NCI-H2029 (cell line): ENCODE results near the gene GCH1.
"Not testable (repeated sequence)": the region's sequence is repeated elsewhere in the genome, so short reads cannot be mapped to it uniquely, and the experiment has no call there.

Source experiments
- DNase-seq: peaks from one replicate; lab custom pipeline; 2025; lab: John Stamatoyannopoulos, UW

The GCH1 gene

DNA sequence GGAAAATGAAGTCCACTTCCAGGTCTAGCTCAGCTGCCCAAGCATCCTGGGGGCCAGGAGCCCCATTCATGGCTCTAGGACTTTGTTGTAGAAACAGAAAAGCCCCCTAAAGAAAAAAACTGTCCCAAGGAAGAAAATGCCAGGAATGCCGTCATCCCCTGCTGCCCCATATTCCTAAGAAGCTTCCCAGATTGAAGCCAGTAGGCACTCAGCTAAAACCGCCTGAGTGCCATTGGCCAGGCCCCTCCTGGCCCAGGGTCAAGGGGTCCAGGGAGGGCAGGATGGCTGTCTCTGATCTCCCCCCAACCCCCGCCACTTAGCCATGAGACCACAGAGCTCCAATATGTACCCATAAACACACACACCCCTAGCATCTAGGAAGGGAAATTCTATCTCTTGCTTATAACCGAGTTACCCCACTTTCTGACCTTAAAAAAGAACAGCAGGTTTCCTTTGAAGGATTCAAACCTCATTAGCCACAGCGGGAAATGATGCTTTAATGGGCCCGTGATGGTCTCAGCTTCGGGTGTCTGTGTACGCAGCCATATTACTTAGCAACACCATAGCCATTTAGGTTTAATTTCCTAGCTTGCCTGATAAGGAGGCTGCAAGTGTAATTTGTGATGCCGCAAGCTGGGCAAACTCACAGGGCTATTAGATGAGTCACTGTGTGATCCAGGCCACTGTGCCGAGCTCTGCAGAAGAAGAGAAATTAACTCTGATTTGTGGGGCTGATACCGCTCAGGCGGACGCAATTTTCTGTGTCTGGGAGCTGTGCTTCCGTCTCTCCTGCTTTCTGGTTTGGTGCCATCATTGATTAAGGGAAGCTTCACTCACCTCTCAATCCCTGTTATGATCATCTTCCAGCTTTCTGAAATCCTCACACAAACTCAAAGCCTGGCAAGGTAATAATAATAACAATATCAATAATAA is 84.2 kb downstream of the GCH1 start:
- DNase-seq, result no peak

DNA sequence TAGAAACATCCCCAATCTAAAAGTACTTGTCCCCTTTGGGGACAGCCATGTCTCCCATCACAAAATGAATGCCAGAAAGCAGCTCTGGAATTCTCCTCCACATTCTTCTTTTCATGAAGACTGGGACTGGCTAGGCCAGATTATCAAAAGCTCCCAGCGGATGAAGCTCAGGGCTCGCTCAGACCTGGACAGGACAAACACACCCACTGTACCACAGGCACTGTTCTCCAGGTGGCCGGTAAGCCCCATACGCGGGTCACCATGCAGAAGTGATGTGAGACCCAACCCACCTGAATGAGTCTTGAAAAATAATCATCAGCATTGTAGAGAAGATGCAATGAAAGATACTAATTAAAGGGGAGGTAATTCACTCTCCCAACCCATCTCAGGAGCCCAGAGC is 85.1 kb downstream of the GCH1 start:
- no peak for DNase-seq

DNA sequence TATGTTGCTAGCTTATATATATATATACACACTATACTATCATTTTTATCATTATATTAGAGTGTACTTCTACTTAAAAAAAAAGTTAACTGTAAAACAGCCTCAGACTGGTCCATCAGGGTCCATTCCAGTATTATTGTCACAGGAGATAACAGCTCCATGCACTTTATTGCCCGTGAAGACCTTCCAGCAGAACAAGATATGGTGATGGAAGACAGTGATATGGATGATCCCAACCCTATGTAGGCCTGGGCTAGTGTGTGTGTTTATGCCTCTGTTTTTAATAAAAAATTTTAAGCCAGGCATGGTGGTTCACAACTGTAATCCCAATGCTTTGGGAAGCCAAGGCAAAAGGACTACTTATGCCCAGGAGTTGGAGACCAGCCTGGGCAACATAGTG is 86.2 kb downstream of the GCH1 start:
- DNase-seq, result no peak

DNA sequence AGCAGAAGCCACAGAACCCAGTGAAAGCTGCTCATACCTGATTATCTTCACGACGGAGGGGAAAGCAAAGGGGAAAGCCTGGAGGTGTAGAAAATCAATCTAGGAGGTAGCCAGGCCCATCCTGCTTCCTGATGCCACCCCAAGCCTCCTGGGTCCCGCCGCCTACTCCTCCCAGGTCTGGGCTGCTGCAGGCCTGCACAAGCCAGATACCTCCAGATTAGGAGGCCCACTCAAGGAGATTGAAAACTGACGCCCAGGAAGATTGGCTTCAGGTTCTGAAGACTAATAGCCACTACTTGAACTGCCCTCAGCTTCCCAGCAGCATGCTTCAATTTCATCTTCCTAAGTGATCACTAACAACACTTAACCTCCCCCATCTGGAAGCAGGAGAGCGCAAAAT is 87.1 kb downstream of the GCH1 start:
- DNase-seq, result no peak

DNA sequence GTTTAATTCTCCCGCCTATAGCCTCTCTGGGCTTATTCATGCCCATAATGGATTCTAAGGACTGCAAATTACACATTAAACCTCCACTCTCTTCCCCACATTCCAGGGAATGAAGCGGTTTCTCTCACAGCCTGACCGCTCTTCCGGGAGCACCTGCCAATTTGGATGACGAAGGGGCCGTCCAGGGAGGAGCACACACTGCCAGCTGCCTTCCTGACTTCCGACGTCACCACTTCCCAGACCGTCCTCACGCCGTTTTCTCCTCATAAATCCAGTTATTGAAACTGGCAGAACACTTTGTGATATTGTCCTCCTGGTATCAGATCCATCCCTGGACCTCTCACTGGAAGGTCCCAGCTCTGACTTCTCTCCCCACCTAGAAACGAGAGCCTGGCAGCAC is 87.6 kb downstream of the GCH1 start:
- peak; percentile 81 for DNase-seq

DNA sequence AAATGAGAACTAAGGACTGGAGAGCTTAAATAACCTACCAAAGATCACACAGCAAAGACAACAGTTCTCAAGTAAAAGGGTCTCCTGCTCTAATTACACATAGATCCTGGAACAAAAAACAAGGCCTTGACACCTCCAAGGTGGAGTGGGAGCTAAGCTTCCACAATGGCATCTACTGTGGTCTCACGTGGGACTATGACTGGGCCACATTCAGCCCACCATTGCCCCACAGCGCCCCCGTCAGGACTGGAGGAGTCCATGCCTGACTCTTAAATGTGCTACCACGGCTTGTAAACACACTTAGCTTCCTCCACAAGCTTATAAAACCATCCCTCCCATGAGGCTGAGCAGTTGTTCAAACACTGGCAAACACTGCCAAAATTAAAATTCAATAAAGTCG is 88.5 kb downstream of the GCH1 start:
- DNase-seq, result peak; percentile 33

DNA sequence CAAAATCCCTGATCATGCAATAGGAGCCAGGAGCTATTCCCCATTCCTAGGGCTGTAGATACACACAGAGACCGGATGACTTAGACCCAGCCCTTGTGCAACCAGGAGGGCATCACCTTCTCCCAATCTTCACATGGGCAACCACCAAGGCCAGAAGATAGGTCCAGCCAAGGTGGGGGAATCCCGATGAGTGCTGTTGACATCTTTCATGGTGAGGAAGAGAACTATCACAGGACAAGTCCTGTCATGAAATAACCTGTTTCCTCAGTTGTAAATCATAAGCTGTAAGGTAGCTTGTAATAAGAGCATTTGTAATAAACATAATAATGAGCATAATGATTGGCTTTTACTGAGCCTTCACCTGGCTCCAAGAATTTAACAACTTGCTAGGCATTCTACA is 89.5 kb downstream of the GCH1 start:
- no peak for DNase-seq

DNA sequence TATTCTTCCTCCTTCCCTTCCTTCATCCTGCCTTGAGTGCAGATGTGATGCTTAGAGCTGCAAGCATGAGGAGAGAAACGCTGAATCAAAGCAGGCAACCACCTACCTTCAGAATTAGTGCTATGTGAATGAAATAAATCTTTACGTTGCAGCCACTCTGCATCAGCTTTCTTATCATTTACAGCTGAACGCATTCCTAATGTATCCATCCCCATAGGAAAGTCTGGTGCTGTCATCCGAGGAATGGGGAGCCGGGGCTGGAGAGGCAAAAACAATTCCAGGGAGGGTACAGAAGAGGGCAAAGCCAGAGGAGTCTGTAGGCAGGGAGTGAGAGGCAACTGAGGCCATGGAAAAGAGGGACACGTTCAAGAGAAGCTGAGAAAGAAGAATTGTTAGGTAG is 90.0 kb downstream of the GCH1 start:
- DNase-seq, result no peak

DNA sequence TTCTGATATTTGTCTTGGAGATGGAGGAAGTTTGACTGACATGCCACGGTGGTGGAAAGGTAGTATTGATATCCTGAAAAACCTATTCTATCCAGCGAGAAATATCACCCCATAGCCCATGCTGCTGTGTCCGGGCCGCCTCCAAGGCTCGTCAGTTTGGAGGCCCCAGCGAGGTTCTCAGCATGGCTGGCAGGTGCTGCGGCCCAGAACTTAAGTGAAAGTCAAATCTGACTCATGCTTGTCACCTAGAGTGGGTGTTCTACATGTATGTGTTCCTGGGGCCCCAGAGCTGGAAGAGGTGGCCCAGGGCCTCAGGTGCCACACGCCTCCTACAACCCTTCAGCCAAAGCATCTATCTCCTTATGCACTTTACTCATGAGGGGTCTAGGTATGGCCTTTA is 92.9 kb downstream of the GCH1 start:
- no peak for DNase-seq

DNA sequence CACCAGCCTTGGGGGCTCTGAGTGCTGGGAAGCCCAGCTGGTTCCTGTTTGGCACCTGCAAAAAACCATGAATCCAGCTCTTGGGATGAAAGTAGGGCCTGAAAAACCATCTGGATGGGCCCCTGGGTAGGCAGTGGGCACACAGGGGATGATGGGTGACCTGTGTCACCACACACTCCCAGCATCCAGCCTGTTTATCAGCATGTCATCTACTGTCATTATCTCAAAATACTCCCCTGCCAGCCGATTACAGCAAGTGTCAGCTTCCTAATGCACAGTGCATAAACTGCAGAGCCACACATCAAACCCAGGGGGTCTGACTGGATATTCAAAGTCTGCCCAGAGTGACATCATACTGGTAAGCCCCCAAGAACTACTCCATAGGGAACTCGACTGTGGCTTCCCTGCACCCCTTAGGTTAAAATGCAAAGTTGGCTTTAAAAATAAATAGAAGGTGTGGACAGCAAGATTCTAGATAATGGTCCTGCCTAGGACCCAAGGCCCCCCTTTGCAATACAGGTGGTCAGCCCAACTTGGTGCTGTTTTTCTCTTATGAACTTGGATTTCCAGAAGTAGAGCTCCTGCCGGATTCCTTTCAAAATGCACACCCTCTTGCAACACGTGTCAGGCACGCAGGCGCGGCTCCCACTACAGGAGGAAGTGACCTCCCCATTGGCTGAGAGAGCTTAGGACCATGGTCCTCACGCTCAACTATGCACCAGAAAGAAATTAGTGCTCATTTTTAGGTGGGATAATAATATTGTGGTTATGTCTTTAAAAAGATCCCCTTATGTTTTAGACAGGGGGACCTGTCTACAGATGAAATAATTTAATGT is 94.1 kb downstream of the GCH1 start:
- DNase-seq, result no peak

DNA sequence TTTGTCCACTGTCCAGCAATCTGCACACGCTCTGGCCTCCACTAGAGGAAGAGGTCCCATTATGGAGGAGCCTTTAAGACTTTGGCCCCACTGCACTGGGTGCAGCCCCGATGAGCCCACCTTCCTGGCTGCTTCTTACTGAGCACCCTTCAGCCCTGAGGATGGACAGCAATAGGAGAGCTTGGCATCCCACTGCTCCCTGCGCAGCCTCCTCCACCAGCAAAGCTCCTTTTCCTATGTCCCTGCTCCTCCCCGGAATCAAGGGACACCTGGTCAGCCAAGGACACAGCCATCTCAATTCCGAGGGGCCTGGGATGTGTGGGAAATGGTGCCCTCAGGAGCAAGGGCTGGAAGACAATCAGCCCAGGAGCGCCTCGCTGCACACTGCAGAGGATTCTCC is 94.7 kb downstream of the GCH1 start:
- no peak for DNase-seq

DNA sequence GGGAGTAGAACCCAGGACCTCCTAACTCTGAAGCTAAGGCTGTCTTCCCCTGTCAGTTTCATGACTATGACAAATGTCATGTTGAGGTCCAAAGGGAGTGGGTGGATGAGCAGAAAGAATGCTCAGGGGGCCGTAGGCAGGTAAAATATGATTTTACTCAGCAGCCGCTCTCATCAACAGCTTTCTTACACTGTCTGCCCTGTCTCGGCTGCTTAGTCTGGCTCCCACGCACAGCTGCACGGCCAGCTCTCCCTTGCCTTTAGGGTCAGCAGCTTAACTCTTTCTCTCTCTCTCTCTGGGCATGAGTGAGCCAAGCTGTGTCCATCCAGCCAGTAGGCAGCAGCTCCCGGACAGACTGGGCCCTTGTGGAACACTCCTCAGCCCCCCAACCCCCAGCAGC is 95.2 kb downstream of the GCH1 start:
- no peak for DNase-seq

DNA sequence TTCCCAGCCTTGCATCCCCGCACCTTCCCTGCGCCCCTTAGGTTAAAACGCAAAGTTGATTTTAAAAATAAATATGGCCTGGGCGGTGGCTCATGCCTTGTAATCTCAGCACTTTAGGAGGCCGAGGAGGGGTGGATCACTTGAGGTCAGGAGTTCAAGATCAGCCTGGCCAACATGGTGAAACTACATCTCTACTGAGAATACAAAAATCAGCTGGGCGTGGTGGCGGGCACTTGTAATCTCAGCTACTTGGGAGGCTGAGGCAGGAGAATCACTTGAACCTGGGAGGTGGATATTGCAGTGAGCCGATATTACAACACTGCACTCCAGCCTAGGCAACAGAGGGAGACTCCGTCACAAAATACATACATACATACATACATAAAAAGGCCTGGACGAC is 96.0 kb downstream of the GCH1 start:
- no peak for DNase-seq

DNA sequence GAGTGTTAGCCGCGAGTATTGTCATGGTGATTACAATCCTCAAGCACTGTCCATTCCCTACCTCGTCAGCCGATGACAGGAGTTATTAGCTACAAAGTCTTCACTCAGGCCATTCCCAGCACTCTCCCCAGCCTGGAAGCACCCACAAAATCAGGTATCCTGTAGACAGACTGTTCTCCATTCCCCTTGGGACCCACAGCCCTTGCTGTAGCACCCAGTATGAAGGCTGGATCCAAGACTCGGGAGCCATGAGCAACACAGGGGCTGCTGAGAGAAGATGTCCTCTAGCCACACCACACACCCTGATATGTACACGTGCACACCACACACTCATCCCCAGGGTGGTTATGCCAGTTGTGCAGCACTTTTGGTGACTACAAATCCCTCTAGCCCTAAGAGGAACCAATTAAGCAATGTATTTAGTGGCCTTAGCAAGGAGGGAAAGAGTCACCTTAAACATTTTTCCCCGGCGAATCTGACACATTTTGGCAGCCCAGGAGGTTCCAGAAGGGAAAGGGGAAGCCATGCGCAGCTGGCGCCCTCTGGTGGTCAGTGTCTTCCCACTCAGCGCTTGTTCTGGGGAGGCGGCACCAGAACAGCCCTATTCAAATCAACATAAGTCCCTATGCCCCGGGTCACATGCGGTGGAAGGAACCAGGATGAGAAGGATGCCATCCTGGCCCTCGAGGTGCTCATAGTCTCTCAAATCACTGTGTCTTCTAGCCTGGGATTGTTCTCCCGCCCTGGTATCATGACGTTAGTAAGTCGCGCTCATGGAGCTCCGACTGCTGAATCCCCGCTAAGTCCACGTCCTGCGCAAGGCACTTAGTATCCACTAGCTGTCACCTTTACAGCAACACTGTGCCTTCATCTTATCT is 96.9 kb downstream of the GCH1 start:
- DNase-seq, result peak; percentile 77

DNA sequence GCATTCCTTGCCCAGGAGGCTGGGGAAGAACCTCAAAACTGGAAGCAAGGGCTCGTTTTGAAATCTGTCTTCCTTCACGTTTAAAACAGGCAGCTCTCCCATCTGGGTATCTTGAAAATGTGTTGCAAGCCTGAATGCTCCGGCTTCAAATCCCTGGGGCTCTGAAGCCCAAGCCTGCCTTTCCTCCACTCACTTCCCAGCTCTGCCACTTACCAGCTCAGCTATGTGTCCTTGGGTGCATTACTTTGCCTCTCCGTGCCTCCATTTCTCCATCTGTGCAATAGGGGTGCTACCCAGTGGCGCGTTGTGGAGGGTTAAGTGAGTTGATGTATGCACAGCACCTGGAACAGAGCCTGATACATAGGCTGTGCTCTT is 97.6 kb downstream of the GCH1 start:
- no peak for DNase-seq

DNA sequence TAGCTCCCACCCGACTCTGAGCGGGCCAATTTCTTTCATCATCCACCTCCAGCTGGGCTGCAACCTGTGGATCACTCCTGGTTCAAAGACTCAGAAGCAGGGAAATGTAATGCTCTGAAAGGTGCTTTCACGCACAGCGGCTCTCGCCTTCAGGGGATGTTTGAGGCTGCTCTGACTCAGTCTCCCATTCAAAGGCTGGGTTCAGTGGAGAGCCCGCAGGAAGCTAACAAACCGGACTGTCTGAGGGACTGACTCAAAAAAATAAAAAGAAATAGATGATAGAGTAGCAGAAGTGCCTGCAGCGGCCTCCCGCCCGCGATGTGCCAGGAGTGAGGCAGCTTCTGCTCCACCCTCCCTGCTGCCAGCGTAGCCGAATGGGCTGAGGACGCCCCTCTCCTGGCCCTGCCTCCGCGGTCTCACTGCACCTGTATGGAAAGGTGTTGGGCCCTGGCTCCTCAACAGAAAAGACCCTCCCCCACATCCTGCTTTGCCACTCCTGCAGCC is 98.0 kb downstream of the GCH1 start:
- no peak for DNase-seq

DNA sequence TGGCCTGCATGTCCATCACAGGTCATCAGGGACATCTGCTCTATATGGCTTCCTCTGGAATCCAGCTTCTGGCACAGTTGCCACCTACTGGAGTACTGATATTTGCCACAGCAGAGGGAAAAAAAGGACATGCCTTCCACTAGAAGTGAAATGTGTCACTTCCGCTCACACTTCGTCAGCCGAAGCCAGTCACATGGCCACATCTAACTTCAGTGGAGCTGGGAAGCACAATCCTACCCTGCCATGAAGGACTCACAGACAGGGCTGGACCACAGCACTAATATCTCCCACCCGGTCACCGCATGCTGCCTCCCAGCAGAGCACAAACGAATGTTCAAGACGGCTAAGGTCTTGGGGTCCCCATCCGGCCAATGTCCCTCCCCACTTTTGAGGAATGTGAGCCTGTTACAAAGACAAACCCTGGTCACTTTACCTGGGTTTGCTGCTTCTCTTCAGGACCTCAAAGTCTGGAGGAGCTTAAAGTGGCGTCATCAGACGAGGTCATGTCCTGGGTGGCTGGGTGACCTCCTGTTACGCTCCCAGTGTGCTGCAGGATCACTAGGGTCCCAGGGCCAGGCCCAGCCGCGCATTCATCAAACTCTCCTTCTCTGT is 98.6 kb downstream of the GCH1 start:
- DNase-seq, result no peak

DNA sequence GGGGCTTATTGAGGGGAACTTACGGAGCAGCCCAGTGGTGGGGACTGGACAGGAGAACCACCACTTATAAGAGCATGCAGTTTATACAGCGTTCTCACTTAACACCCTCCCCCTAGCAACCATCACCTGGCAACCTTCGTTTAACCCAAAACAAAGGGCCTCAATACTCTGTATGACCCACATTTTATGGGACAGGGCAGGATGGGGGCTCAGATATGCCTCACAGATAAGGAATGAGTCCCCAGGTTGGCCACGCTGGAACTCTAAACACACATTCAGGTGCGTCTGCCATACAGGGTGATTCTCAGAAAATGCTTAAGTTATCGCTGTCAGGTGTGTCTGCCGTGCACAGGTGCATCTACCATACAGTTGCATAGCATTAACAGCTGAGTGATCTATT is 99.2 kb downstream of the GCH1 start:
- no peak for DNase-seq

DNA sequence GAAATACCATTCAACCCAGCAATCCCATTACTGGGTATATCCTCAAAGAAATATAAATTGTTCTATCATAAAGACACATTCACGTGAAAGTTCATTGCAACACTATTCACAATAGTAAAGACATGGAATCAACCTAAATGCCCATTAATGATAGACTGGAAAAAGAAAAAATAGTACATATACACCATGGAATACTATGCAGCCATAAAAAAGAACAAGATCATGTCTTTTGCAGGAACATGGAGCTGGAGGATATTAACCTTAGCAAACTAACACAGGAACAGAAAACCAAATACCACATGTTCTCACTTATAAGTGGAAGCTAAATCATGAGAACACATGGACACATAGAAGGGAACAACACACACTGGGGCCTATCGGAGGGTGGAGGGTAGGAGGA is 101.1 kb downstream of the GCH1 start:
- DNase-seq, result not testable (repeated sequence)

DNA sequence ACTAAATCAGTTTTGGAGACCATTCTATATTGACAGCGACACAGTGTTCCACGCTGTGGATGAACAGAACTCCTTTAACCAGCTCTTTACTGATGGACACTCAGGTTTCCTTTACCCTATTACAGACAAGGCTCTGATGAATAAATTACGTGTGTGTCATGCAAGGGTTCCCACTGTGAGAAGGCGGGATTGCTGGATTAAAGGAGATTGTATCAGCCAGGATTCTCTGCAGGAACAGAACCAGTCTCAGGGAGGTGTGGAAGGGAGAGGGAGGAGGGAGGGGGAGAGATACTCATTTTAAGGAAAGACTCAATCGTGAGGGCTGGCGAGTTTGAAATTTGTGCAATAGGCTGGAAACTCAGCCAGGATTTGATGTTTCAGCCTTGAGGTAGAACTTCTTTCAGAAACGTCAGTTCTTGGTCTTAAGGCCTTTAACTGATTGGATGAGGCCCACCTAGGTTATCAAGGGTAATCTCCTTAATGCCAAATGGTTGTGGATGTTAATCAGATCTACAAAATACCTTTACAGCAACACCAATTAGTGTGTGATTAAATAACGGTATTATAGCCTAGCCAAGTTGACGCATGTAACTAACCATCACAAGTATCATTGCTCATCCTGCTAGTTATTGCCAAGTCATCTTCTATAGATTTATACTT is 104.0 kb downstream of the GCH1 start:
- no peak for DNase-seq

DNA sequence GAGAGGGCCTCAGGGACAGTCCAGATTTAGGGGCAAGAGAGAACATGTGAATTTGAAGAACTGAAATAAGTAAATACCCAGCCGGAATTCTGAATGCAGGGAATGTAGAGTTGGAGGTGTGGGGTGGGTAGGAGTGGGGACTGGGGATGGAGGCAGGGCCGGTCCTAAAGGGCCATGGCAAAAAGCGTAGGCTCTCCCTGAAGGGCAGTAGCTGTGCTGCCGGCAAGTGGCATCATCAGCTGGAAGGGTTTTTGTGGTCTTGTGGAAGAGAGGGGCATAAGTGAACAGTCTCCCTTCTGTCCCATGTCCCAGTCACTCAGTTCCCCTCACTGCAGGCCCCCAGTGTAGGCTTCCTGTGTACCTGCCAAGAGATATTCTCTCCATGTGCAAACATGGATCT is 104.6 kb downstream of the GCH1 start:
- DNase-seq, result no peak
